HEK293T (cell line): ENCODE measurements around the gene MYO16.

ENCODE experiments used
- CTCF ChIA-PET: fragments of 350-600 bp; formaldehyde crosslinking; extraction: SDS; loops from one replicate; lab custom pipeline; 2021; ENCODE audit warnings: antibody characterized with exemption, inconsistent platforms; lab: Yijun Ruan, JAX
- POLR2A ChIA-PET: fragments of 350-600 bp; formaldehyde crosslinking; extraction: SDS; loops from one replicate; lab custom pipeline; 2020; ENCODE audit warnings: antibody characterized with exemption, inconsistent platforms; lab: Yijun Ruan, JAX
- DNase-seq: peaks from one replicate; pipeline ENCODE4 v3.0.0; 2012; ENCODE audit warnings: mixed read lengths; ENCODE audit errors: extremely low spot score
- ARNT ChIP-seq: fragments of 450-650 bp; IDR thresholded peaks from 2 replicates; pipeline ENCODE4 v1.6.1; 2017; ENCODE audit warnings: mild to moderate bottlenecking
- BHLHE40 ChIP-seq: fragments of 450-650 bp; IDR thresholded peaks from 2 replicates; pipeline ENCODE4 v1.6.1; 2016; ENCODE audit warnings: mild to moderate bottlenecking, moderate library complexity, borderline replicate concordance
- CTBP1 ChIP-seq: fragments of 450-650 bp; IDR thresholded peaks from 2 replicates; pipeline ENCODE4 v1.6.1; 2016; ENCODE audit warnings: borderline replicate concordance
- ELF4 ChIP-seq: fragments of 450-650 bp; IDR thresholded peaks from 2 replicates; pipeline ENCODE4 v1.6.1; 2017; ENCODE audit warnings: antibody characterized with exemption
- FOXA1 ChIP-seq: fragments of 450-650 bp; IDR thresholded peaks from 2 replicates; pipeline ENCODE4 v1.6.1; 2016; ENCODE audit warnings: mild to moderate bottlenecking
- FOXK2 ChIP-seq: fragments of 450-650 bp; IDR thresholded peaks from 2 replicates; pipeline ENCODE4 v1.6.1; 2016; ENCODE audit warnings: mild to moderate bottlenecking
- FOXM1 ChIP-seq: fragments of 450-650 bp; IDR thresholded peaks from 2 replicates; pipeline ENCODE4 v1.6.1; 2017; ENCODE audit warnings: mild to moderate bottlenecking, borderline replicate concordance
- HDGF ChIP-seq: fragments of 450-650 bp; IDR thresholded peaks from 2 replicates; pipeline ENCODE4 v1.6.1; 2017; ENCODE audit warnings: antibody characterized with exemption, borderline replicate concordance
- L3MBTL2 ChIP-seq: fragments of 450-650 bp; conservative IDR thresholded peaks from 2 replicates; pipeline ENCODE4 v1.6.1; 2016; ENCODE audit warnings: mild to moderate bottlenecking
- LEF1 ChIP-seq: fragments of 450-650 bp; IDR thresholded peaks from 2 replicates; pipeline ENCODE4 v1.6.1; 2017; ENCODE audit warnings: mild to moderate bottlenecking, borderline replicate concordance
- NFRKB ChIP-seq: fragments of 450-650 bp; IDR thresholded peaks from 2 replicates; pipeline ENCODE4 v1.6.1; 2016; ENCODE audit warnings: mild to moderate bottlenecking, moderate library complexity
- SP1 ChIP-seq: fragments of 450-650 bp; IDR thresholded peaks from 2 replicates; pipeline ENCODE4 v1.6.1; 2017
- SUZ12 ChIP-seq: fragments of 450-650 bp; IDR thresholded peaks from 2 replicates; pipeline ENCODE4 v1.6.1; 2016; ENCODE audit warnings: mild to moderate bottlenecking
- TARDBP ChIP-seq: fragments of 450-650 bp; IDR thresholded peaks from 2 replicates; pipeline ENCODE4 v1.6.1; 2016
- ZNF384 ChIP-seq: fragments of 450-650 bp; IDR thresholded peaks from 2 replicates; pipeline ENCODE4 v1.6.1; 2016
- TF ChIP-seq, protein P1 (sequence below): fragments of 450-650 bp; IDR thresholded peaks from 2 replicates; pipeline ENCODE4 v1.6.1; 2016

MYO16 gene

DNA sequence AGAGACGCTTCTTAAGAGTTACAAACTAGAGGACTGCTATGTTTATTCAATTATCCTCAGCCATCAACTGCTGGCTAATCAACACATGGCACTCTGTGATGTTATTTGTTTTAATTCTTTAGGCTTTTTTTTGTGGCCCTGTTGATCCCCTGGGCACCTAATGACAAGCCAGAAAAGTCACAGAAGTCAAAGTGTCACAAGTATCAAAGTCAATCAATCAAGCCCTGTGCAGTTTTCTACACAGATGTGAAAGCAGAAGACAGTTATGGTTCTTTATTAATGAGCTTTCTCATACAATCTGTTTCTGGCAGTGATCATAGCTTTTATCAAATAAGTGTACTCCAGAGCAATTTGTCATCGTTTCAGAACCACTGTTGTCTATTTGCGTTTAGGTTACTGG, 34.3 kb downstream of the MYO16 start:
- ChIA-PET POLR2A (no interaction called here), CTCF (no interaction called here)
- DNase-seq = no peak
- TF ChIP-seq FOXA1 (no peak), TARDBP (no peak), ZNF384 (no peak), FOXM1 (no peak), FOXK2 (no peak), ARNT (no peak), SUZ12 (no peak), SP1 (no peak), L3MBTL2 (no peak), LEF1 (no peak), ELF4 (no peak), NFRKB (no peak), BHLHE40 (no peak)
- TF ChIP-seq, protein P1, sequence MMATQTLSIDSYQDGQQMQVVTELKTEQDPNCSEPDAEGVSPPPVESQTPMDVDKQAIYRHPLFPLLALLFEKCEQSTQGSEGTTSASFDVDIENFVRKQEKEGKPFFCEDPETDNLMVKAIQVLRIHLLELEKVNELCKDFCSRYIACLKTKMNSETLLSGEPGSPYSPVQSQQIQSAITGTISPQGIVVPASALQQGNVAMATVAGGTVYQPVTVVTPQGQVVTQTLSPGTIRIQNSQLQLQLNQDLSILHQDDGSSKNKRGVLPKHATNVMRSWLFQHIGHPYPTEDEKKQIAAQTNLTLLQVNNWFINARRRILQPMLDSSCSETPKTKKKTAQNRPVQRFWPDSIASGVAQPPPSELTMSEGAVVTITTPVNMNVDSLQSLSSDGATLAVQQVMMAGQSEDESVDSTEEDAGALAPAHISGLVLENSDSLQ = no peak

DNA sequence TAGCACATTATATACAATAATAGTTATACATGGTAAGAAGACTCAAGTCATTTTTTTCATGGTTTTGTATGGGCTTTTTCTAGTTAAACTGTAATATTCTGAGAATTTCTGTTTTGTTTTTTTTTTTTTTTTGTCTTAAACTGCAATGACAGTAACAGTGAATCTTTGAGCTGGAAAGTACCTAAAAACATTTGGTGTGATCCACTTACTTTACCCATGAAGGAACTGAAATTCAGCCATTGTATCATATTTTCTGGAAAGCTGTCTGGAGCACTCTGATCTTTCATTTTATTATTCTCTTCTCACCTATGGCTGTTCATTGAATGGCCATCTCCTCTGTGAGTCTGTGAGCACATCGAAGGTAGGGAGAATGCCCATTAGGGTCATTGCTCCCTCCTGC, 37.8 kb downstream of the MYO16 start:
- TF ChIP-seq CTBP1 = no peak
- TF ChIP-seq SP1 = no peak
- no peak for TF ChIP-seq FOXA1
- TF ChIP-seq ARNT = no peak
- no peak for TF ChIP-seq SUZ12
- TF ChIP-seq ELF4 = no peak
- no peak for TF ChIP-seq ZNF384
- TF ChIP-seq NFRKB = no peak
- no peak for TF ChIP-seq LEF1
- TF ChIP-seq HDGF = no peak
- TF ChIP-seq BHLHE40 = no peak
- no peak for DNase-seq
- ChIA-PET CTCF (no interaction called here), POLR2A (no interaction called here)

DNA sequence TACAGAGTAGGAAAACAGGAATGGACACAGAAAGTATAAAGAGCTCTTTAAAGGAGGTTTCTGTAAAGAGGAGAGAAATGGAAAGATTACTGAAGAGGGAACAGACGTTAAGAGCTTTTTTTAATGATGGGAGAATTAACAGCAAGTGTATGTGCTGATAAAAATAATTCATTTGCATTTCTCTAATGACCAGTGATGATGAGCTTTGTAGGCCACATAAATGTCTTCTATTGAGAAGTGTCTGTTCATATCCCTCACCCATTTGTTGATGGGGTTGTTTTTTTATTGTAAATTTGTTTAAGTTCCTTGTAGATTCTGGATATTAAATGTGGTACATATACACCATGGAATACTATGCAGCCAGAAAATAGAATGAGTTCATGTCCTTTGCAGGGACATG, 40.0 kb downstream of the MYO16 start:
- POLR2A ChIA-PET = no interaction called here

DNA sequence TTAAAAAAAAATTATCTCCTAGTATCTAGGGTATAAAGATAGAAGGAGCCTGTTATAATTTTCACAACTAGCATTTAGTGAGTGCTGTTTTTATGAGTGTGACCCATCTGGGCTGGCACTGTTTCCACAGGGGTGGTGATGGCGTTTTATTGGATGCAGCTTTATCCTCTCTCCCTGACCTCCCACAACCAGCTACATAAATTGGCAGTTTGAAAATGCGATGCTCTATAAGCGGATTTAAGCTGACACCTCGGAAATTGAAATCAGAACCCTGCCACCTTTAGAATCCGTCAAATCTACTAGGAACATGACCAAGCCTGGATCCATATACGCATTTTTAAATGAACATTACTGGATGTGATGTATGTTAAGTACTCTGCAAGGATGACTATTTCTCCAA, 44.9 kb downstream of the MYO16 start:
- no peak for DNase-seq
- ChIA-PET POLR2A (no interaction called here), CTCF (no interaction called here)
- TF ChIP-seq FOXA1 (no peak), FOXK2 (no peak), LEF1 (no peak), ZNF384 (no peak), SUZ12 (no peak), SP1 (no peak), ELF4 (no peak), ARNT (no peak), L3MBTL2 (no peak)

More for the DNA sequence above, 40.0 kb downstream of the MYO16 start:
- CTCF ChIA-PET = no interaction called here
- no peak for TF ChIP-seq ELF4
- no peak for TF ChIP-seq FOXM1
- TF ChIP-seq LEF1 = no peak
- TF ChIP-seq CTBP1 = no peak
- no peak for TF ChIP-seq ARNT
- TF ChIP-seq ZNF384 = no peak
- no peak for TF ChIP-seq BHLHE40
- no peak for DNase-seq

DNA sequence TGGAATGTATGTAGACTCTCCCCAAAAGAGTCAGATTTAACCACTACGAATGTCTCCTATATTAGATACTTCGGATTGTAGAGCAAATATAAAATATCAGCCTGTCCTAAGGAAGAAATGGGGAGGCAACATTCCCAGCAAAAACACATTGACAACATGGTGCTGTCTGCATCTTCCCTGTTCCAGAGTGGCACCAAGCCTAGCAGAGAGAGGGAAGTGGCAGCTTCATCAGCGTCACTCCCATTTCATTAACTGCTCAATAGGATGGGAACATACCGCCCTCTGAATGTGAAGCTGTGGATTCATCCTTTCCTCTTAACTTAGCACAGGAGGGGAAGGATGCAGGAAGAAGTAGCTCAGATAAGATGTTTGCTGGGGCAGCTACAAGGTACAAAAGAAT, 45.4 kb downstream of the MYO16 start:
- CTCF ChIA-PET = no interaction called here
- POLR2A ChIA-PET = no interaction called here
- TF ChIP-seq HDGF (no peak), BHLHE40 (no peak), SUZ12 (no peak), NFRKB (no peak), ARNT (no peak), FOXM1 (no peak), CTBP1 (no peak), ZNF384 (no peak), LEF1 (no peak)
- TF ChIP-seq, protein P1 = no peak
- DNase-seq = no peak

DNA sequence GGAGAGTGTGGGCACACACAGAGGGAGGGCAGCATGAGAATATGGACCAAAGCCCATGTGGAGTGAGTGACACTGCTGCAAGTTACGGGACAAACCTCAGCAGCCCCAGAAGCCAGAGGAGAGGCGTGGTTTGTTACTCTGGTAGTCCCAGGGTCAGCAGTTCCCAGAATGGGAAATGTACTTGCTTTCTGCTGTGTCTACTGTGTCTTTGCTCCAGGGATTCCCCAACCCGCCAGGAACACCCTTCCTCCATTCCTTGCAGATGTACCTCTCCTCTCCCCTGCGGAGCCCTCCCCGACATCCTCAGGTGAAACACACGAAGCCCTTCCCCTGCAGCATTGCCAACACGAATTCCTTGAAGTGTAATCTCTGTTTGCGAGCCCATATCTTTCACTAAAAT, 47.2 kb downstream of the MYO16 start:
- POLR2A ChIA-PET = no interaction called here
- TF ChIP-seq FOXK2 = no peak
- TF ChIP-seq TARDBP = no peak
- TF ChIP-seq FOXM1 = no peak
- TF ChIP-seq NFRKB = no peak
- TF ChIP-seq, protein P1 = no peak
- no peak for TF ChIP-seq ELF4
- no peak for TF ChIP-seq ZNF384
- no peak for TF ChIP-seq ARNT
- TF ChIP-seq SP1 = no peak
- no peak for TF ChIP-seq BHLHE40
- CTCF ChIA-PET = no interaction called here
- DNase-seq = no peak

DNA sequence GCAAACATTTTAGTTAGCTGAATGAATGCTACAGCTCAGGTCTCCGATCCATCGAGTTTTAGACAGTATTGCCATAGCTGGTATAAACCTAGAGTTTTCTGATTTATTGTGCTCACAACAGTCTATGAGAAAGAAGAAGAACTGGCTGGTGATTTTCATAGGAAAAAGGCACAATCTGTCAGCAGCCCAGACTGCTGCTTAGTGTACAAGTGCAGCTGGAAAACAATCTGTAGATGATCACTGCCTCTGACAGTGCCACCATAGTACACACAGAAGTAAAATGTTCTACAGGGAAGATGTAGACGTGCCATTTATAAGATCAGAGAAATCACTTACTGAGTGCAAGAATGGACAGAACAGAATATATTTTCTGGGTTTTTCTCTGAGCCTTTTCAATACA, 48.4 kb downstream of the MYO16 start:
- CTCF ChIA-PET = no interaction called here
- POLR2A ChIA-PET = no interaction called here
- DNase-seq = no peak
- no peak for TF ChIP-seq NFRKB
- TF ChIP-seq ZNF384 = no peak
- no peak for TF ChIP-seq TARDBP
- TF ChIP-seq HDGF = no peak
